Left kidney (tissue), 8 donors: Measurements from ENCODE around the gene TM4SF1. TPM values are rescaled to one million over a fixed set of nuclear protein-coding genes. Genes with fewer than 3 reads are reported as not detected.

Experiments
- DNase-seq: peaks from one replicate; pipeline ENCODE4 v3.0.0-alpha.2; 2013
- long read RNA-seq, 8 donors: transcript quantifications; one replicate each; lab custom pipeline, GENCODE V29; 2026
- polyA plus RNA-seq: library from polyadenylated mRNA; unstranded; fragments of 120-200 nt; gene quantifications from one replicate; pipeline ENCODE4 v1.2.1, GENCODE V29; 2013; ENCODE audit not compliant: insufficient read length

TM4SF1 gene, protein sequence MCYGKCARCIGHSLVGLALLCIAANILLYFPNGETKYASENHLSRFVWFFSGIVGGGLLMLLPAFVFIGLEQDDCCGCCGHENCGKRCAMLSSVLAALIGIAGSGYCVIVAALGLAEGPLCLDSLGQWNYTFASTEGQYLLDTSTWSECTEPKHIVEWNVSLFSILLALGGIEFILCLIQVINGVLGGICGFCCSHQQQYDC
- polyA plus RNA-seq, result 55.5 TPM
- long read RNA-seq, donor 1, transcript TM4SF1-201 (5 exons, 1,771 nt), result major isoform, 49 of 49 reads
- long read RNA-seq, donor 1, partial matches to known transcripts, result 0 of 49 reads
- long read RNA-seq, donor 1, other reads (novel, unspliced or antisense), result 0 of 49 reads
- long read RNA-seq, donor 2, transcript TM4SF1-201 (5 exons, 1,771 nt), result major isoform, 32 of 42 reads
- long read RNA-seq, donor 2, partial matches to known transcripts, result 10 of 42 reads
- long read RNA-seq, donor 2, other reads (novel, unspliced or antisense), result 0 of 42 reads
- long read RNA-seq, donor 3, transcript TM4SF1-201 (5 exons, 1,771 nt), result major isoform, 25 of 26 reads
- long read RNA-seq, donor 3, partial matches to known transcripts, result 0 of 26 reads
- long read RNA-seq, donor 3, other reads (novel, unspliced or antisense), result 0 of 26 reads
- long read RNA-seq, donor 4, partial matches to known transcripts, result 0 of 4 reads
- long read RNA-seq, donor 4, other reads (novel, unspliced or antisense), result 0 of 4 reads
- long read RNA-seq, donor 5, transcript TM4SF1-201 (5 exons, 1,771 nt), result major isoform, 65 of 101 reads
- long read RNA-seq, donor 5, partial matches to known transcripts, result 28 of 101 reads
- long read RNA-seq, donor 5, other reads (novel, unspliced or antisense), result 6 of 101 reads
- long read RNA-seq, donor 6, transcript TM4SF1-201 (5 exons, 1,771 nt), result major isoform, 38 of 39 reads
- long read RNA-seq, donor 6, partial matches to known transcripts, result 0 of 39 reads
- long read RNA-seq, donor 6, other reads (novel, unspliced or antisense), result 0 of 39 reads
- long read RNA-seq, donor 7, transcript TM4SF1-201 (5 exons, 1,771 nt), result major isoform, 48 of 54 reads
- long read RNA-seq, donor 7, partial matches to known transcripts, result 6 of 54 reads
- long read RNA-seq, donor 7, other reads (novel, unspliced or antisense), result 0 of 54 reads
- long read RNA-seq, donor 8, transcript TM4SF1-201 (5 exons, 1,771 nt), result major isoform, 16 of 17 reads
- long read RNA-seq, donor 8, partial matches to known transcripts, result 0 of 17 reads
- long read RNA-seq, donor 8, other reads (novel, unspliced or antisense), result 0 of 17 reads

DNA sequence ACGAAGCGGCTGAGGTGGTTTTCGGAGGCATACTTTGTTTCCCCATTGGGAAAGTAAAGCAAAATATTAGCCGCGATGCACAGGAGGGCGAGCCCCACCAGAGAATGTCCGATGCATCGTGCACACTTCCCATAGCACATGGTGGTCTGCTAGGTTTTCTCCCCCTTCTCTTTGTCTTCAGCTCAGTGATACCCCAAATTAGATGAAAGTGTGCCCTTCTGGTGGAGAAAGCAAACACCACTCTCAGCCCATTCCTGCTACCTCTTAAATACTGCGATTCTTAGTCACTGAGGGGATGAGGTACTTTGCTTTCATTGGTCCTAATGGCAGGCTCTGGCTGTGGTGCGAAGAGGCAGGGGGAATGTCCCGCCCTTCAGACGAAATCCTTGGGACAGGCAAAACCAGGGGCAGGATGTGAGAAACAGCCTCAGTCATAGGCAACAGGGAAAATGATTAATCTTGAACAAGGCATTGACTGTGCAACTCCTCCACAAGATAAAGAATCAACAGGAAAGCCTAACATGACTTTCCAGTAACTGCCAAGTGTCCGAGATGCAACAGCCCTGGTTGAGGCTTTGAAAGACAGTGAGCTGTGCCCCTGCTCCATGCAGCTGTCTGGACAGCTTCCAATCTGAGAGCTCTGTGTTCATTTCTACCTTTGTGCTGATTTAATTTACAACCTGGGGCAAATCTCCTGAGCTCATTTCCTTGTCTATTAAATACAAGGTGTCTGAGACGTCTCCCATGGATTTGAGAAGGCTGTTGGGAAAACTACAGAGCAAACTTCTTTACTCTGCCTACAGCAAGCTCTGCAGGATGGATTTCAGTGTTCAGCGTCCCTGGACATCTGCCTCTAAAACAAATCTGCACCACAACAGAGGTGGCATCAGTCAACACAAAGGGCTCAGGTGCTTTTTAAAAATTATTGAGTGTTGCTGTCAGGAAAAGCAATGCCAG is at the start of gene TM4SF1:
Gene TM4SF1 (minus strand): TSS at position 242 of the 957 bp plus-strand sequence. CDS start 102 bp downstream, at position 140.
- DNase-seq, result peak; percentile 29

DNA sequence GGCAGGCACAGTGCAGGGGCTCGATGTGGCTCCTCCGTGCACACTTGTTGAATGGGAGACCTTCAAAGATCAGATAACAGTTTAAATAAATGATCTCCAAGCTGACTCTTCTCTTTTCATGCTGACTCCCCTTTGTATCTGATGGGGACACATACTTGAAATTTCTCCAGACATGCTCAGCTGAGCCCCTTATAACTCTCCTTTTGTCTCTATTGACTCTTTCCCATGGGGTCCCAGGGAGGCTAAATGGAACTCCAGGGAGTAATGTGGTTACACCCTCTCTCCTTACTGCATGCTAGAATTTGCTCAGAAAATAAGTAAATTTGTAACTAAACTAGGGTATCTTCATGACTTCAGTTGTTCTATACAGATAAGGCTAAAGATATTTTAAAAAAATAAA is 48.9 kb upstream of the TM4SF1 start:
- DNase-seq, result no peak

DNA sequence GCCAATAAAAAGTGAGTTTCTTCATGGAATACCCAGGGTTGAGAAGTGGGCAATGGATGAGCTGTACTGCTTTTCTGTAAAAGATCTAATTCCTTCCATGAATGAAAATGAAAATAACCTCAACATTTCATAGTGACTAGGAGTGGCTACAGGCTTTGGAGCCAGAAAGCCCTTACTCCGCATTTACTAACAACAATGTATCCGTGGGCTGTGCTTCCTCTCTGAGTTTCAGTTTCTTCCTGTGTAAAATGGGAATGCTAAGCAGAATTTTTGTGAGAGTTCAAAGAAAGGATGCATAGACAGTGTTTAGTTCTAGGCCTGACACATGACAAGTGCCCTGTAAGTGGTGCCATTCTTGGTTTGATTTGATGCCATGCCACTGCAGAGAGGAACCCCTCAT is 47.5 kb upstream of the TM4SF1 start:
- no peak for DNase-seq

DNA sequence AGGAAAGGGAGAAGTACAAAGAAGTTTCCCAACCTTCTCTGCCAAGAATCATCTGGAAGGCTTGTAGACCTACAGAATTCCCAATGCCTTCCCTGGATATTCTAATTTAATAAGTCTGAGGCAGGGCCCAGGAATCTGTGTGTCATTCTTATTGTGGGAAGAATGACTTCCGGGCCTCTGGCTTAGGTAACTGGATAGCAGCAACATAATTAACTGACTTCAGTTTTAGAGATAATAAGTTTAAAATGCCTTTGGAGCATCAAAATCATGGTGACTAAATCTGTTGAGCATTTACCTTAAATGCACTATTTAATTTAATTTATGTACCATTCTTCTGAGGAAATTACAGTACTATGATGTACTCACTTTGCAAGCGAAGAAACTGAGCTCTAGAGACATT is 44.3 kb upstream of the TM4SF1 start:
- no peak for DNase-seq

DNA sequence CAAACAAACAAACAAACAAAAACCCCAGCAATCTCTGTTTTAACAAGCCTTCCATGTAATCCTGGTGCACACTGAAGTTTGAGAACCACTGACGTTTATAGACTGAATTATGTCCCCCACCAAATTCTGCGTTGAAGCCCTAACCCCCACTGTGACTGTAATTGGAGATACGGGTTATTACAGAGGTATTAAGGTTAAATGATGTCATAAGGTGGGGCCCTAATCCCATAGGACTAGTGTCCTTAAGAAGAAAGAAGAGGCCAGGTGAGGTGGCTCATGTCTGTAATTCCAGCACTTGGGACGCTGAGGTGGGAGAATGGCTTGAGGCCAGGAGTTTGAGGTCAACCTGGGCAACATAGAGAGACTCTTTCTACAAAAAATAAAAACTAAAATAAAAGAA is 42.4 kb upstream of the TM4SF1 start:
- DNase-seq, result no peak

DNA sequence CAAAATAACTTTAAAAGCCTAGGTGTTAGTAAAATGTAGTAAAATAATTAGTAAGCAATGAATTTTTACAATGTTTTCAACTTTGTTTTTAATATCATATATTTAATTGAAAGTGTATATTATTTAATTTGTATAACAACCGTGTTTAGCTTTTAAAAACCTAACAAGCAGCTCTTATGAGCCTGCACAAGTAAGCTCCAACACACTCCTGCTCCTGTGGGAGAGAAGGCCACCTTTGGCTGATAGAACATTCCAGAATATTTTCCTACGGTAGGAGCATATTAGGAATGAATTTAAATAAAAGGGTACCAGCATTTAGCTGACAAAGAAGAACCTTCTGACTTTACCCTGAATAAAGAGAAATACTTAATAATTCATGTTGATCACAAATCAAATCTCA is 40.3 kb upstream of the TM4SF1 start:
- no peak for DNase-seq

DNA sequence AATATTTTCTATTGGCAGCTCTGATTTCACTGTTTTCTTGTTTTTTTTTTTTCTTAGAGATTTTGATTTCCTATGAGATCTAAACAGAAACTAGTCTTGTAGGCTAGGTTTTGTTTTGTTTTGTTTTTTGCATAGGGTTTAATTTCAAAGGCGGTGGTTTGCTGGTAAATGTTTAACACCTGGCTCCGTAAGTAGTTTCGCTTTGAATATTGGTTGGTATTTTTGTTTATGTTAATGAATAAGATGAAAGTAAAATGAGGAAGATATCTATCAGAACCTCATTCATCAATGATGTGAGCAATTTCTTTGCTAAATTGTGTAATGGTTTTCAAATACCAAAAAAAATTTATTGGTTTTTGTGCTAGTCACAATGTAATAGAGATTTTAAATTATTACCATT is 39.7 kb upstream of the TM4SF1 start:
- DNase-seq, result no peak

DNA sequence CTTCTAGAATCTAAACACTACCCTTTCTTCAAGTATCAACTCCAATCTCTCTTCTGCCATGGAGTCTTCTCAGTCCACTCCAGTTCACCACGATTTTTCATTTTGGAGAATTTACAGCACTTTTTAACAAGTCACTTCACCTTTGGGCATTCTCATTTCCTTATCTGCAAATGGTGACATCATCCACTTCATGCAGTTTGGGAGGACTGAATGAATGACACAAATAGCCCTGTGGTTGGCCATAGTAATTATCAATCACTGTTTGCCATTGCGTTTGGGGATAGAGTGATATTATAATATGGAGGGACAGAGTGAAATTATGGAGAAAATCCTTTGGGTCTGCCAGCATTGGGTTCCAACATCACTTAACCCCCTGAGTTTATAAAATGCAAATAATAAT is 38.0 kb upstream of the TM4SF1 start:
- no peak for DNase-seq

DNA sequence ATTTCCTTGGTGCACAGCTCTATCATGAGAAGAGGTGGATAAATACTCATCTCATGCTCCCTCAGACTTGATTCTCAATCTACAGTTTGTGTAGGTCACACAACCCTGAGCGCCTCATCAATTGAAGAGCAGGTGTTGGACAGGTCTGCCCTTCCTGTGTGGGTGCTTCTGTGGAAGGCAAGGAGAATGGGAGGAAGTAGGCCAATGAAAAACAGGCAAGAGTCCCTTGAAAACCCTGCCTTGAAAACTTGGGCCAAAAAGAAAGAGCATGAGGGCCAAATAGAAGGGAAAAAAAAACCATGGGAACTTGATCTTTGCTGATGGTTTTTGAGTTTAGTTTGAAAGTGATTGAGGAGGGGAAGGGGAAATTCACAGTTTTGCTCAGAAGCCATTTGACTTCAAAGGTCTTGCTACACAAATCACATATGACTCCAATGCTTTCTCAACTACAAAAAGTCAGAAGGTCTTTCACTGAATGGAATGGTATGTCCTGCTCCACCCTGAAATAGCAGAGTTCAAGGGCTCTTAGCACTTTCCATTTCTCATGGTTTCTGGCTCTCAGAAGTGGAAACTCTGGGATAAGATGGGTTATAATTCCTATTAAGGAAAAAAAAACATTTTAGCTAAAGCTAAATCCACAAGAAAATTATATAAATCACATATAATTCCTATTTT is 37.2 kb upstream of the TM4SF1 start:
- peak; percentile 24 for DNase-seq

DNA sequence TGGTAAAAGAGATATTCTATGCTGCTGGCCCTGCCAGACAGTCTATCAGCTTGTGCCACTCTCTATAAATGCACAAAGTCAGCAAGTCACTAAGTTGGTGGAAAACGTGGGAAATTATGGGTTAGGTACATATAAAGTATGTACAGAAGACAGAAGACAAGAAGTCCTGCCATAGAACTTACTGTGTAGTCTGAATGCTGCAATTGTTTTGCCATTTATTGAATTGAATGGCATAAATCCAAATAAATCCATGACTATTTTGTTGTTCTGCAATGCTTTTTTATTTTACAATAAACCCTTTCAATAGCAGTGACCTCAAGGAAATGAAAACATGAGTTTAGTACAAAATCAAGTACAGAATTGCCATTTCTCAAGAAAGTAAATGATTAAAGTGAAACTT is 34.1 kb upstream of the TM4SF1 start:
- no peak for DNase-seq

DNA sequence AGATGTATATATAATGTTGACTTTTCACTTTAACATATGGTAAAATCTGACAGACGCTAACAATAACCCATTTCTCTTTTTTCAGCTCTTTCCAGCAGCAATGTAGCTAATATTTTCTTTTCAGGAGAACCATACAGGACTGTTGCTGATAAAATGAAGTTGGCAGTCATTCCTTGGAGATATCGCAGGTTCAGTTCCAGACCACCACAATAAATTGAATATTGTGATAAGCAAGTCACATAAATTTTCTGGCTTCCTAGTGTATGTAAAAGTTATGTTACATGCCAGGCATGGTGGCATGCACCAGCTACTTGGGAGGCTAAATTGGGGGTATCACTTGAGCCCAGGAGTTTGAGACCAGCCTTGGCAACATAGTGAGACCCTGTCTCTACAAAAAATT is 31.9 kb upstream of the TM4SF1 start:
- no peak for DNase-seq

DNA sequence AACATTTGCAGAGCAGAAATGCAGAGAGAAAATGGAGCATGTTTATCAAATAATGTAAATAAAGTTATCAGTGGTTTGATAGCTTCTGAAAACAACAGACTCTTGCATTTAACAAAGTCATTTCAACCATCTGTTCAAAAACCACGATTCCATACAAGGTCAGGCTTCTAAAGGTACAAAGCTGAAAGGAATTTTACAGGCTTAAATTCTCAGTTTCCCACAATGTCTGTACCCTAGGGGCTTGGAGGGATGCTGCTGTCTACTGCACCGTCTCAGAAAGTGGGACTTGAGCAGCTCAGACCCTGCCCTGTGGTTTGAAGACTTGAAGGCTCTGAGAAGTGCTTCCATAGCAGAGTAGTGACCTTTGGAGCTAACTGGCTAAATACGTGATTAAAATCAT is 30.4 kb upstream of the TM4SF1 start:
- DNase-seq, result no peak

DNA sequence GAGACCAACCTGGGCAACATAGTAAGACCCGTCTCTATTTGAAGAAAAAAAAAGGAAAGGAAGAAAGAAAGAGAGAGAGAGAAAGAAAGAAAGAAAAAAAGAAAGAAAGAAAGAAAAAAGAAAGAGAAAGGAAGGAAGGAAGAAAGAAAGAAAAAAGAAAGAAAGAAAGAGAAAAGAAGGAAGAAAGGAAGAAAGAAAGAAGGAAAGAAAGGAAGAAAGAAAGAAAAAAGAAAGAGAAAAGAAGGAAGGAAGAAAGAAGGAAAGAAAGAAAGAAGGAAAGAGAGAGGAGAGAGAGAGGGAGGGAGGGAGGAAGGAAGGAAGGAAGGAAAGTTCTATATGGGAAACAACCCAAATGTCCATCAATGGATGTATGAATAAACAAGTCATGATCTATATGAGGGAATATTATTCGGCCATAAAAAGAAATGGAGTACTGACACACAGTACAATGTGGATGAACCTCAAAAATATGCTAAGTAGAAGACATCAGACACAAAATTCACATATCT is 28.8 kb upstream of the TM4SF1 start:
- no peak for DNase-seq

DNA sequence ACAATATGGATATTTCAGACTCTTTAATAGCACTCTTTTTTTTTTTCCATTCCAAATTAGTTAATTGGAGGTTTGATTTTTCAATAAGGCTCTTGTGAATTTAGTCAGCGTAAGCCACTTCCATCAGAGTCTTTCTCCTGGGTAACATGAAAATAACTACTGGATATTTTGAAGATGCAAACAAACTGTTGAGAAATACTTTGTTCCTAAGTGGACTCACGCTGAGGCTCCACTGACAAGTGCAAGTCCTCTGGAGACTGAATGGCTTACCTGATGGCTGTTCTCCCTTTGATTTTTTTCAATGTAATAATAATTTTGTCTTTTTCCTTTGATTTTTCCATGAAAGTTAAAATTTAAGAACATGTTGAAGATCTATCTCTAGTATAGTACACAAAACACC is 26.0 kb upstream of the TM4SF1 start:
- DNase-seq, result no peak

DNA sequence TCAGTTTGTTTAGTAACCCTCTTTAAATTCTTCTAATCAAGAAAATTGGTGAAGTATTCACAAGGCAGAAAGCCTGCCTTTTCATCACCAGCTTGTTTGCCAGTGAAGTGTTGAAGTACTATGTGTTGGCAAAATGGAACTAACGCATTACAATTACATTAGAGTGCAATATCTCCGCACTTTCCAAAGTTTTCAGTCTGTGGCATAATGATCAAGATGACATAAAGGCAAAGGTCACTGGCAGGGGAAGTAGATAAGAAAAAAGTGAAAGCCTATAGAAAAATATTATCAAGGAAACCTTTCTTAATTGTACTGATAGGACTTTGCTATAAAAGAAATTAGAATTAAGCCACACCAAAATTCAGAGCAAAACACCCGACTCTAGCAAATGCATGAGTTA is 25.0 kb upstream of the TM4SF1 start:
- DNase-seq, result no peak

DNA sequence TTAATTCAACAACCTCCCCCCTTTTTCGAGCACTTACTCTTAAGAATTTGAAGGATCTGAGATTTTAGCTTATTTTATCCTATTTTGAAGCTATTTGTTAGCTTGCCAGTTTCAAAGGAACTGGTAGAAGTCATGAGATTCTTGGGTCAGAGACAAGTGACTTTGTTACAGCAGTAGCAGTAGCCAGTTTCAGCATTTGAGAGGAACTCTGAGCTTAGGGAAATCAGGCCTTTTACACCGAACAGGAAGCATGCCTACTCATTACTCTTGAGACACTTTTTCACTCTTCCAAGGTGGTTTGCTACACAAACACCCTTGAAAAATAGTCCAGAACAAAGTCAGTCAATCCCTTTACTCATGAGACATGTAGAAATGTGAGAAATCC is 24.5 kb upstream of the TM4SF1 start:
- no peak for DNase-seq

DNA sequence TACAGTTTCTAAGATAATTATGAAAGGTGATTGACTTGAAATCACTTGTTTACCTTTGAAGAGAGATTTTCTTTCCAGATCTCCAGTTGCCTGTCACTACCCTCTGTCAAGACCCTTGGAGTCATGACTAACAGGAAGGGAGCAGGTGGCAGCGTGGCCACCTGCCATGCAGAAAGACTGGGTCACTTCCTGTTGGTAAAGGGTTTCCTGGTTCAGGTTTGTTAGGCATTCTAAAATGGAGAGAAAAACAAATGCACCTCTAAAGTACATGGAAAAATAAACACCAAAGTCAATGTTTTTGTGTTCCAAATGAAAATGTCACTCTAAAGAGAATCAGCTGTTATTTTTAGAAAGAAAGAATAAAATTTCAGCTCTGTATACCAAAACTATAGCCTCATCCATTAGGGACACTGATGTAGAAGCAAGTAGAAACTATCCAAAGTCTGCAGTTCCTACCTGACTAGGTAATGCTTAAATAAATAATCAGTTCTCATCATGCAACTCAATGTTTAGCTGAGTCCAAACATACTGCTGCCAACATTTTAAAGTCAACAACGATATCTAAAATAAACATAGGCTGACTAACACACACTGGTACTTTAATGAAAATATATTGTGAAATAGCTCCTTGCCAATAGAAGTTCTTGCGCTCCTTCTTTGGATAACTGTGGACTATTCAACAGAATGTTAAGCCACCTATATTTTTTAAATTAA is 23.9 kb upstream of the TM4SF1 start:
- DNase-seq, result no peak

DNA sequence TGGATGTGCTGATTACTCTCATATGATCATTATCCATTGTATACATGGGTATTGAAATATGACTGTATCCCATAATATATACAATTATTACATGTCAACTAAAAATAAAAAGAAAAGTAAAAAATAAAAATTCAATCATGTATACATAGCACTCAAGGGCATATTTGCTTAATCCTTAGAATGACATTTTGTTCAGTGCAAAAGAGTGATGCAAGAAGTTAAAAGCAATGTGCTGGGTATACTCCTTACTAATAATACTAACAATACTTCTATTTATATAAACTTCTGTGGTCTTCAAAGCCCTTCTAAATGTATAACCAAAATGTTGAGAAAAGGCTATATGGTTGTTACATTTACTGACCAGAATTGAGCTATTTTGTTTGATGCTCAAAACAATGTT is 23.2 kb upstream of the TM4SF1 start:
- DNase-seq, result no peak

DNA sequence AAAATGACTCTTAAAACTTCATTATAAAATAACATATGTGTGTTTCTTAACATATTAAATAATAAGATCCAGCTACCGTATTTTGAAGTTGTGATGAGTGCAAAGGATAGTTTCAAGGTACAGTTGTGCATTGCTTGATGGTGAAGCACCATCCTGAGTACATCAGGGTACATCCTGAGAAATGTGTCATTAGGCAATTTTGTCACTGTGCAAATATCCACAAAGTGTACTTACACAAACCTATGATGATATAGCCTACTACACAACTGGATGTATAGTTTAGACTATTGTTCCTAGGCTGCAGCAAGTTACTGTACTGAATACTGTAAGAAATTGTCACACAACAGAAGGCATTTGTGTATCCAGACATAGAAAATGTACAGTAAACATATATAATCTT is 20.8 kb upstream of the TM4SF1 start:
- no peak for DNase-seq

DNA sequence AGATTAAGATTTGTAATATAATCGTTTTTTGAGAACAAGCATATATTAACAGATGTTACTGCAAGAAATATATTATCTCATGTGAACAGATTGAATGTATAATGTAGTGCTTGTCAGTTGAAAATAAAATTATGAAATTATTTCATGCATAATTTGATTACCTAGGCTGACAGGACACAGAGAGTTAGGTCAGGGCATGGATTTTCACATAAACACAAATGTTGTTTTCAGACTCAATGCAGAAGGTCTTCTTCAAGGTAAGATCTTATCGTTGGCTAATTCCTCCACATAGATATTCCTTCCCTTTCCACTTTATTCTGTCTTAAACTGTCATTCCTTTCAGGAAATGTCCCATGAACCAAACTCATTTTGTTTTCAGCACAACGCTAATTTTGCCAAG is 20.1 kb upstream of the TM4SF1 start:
- no peak for DNase-seq
